Gastrocnemius medialis (tissue), 4 donors: Measurements from ENCODE around the gene TAF11.

Experiments used
- CTCF ChIP-seq, 5 experiments: fragments of 450-650 bp in 3 of 5; fragments of 200-600 bp in 2 of 5; sonication (generic) in 2 of 5; IDR thresholded peaks in 4 of 5; conservative IDR thresholded peaks in 1 of 5; 1 replicate in 4 of 5; 2 replicates in 1 of 5; pipeline ENCODE4 v1.5.1; 2016 to 2019; ENCODE audit warnings: antibody characterized with exemption in 5 of 5, mild to moderate bottlenecking in 3 of 5, moderate library complexity in 3 of 5
- POLR2A ChIP-seq, 2 donors: fragments of 450-650 bp; IDR thresholded peaks; one replicate each; pipeline ENCODE4 v1.6.1; 2017; ENCODE audit warnings: antibody characterized with exemption in 2 of 2, mild to moderate bottlenecking in 2 of 2, moderate library complexity in 2 of 2

- no peak for TF ChIP-seq POLR2A (IDR thresholded peaks at IDR 0.05)
- TF ChIP-seq CTCF (IDR thresholded peaks at IDR 0.05 in 4 of 5, conservative IDR thresholded peaks at IDR 0.05 in 1 of 5), result no peak
Observed at GRCh38 chr6:34877259-34877658, 10.6 kb downstream of the TAF11 start.
